Activated T-helper 1 cell treated with Interleukin-2 at 50 U/mL for 16 hours (primary cell): ENCODE measurements around the gene CPA1.
"Not testable (repeated sequence)": the region's sequence is repeated elsewhere in the genome, so short reads cannot be mapped to it uniquely, and the experiment has no call there.

Source experiments
- DNase-seq: peaks from one replicate; pipeline ENCODE4 v3.0.0-alpha.2; 2020; ENCODE audit warnings: low read depth

The CPA1 gene

GRCh38 chr7:130372402-130373165, 7.7 kb upstream of the CPA1 start:
- no peak for DNase-seq

DNA sequence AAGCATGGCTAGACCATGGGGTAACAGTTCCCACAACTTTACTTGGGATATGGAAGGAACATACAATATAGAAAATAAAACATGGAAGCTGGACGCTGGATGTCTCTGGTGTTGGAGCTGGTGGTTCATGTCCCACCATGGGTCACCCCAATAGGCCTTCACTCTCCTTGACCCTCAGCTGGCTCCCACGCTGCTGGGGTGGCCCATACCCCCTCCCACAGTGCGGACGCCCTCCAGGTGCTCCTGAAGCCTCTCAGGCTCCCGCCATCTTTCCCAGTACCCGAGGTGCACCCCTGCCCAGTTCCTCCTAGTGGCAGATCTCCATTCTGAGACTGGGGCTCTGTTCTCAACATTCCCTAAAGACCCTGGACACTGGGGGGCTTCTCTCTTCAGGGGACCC, 5.8 kb upstream of the CPA1 start:
- DNase-seq: no peak

DNA sequence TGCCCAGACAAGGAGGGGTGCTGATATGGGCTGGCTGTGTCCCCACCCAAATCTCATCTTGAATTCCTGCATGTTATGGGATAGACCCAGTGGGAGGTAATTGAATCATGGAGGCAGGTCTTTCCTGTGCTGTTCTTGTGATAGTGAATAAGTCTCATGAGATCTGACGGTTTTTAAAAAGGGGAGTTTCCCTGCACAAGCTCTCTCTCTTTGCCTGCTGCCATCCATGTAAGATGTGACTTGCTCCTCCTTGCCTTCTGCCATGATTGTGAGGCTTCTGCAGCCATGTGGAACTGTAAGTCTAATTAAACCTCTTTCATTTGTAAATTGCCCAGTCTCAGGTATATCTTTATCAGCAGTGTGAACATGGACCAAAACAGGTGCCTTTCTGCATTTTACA, 3.8 kb upstream of the CPA1 start:
- DNase-seq: not testable (repeated sequence)

DNA sequence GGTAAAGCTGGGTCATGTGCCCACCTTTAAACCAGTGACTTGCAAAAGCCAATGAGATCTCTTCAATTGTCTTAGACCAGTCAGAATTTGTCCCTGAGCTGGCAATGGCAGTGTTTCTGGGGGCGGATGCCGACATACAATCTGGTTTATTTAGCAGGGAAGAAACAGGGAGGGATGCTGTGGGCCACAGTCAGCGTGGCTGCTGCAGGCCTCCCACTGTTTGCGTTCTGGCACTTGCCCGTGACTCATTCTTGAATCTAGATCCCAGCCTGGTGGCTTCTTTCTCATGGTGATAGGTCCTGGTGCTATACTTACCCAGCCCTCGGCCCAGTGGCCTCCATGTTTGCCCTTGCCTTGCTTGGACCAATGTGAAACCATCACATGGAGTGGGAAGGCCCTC, 3.1 kb upstream of the CPA1 start:
- no peak for DNase-seq

DNA sequence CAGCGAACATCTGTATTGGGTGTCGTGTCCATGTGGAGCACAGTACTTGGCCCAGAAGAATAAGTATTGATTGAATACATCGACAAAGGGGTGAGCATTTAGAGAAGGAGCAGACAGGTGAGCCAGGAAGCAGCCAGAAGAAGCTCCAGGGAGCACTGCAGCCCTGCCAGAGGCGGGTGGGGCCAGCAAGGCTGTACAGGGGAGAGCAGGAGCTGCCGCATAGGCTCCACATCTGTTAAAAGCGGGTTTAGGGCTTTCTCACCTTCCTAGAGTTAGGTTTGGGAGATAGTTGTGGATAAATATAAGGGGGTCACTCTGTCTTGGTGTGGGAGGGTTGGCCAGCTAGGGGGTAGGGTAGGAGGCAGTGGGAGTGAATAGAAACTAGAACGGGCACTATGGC, 1.3 kb upstream of the CPA1 start:
- DNase-seq: no peak

- no peak for DNase-seq
These were observed 768 bp upstream of the CPA1 start for GRCh38 chr7:130379532-130379920.

DNA sequence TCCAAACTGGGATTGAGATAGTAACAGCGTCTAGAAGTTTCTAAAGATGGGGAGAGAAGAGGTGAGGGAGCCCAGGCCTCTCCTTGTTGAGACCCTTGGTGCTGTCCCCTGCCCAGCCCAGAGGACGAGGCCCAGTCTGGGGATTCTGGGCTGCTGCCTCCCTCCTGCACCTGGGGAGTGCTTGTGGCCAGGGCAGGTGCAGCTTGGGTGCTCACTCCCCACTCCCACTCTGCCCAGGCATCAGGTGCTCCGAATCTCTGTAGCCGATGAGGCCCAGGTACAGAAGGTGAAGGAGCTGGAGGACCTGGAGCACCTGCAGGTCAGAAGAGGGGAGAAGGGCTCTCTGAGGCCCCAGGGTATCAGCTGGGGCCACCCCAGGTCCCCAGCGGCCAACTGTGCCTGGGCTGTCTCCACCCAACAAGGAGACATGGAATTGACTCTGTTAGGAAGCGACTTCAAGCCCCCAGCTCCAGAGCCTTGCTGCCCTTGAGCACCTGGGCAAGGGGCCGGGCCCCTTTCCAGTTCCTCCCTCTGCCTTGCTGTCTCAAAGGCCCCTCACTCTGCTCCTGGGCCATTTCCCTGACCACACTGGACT, 664 bp downstream of the CPA1 start:
- DNase-seq: no peak

DNA sequence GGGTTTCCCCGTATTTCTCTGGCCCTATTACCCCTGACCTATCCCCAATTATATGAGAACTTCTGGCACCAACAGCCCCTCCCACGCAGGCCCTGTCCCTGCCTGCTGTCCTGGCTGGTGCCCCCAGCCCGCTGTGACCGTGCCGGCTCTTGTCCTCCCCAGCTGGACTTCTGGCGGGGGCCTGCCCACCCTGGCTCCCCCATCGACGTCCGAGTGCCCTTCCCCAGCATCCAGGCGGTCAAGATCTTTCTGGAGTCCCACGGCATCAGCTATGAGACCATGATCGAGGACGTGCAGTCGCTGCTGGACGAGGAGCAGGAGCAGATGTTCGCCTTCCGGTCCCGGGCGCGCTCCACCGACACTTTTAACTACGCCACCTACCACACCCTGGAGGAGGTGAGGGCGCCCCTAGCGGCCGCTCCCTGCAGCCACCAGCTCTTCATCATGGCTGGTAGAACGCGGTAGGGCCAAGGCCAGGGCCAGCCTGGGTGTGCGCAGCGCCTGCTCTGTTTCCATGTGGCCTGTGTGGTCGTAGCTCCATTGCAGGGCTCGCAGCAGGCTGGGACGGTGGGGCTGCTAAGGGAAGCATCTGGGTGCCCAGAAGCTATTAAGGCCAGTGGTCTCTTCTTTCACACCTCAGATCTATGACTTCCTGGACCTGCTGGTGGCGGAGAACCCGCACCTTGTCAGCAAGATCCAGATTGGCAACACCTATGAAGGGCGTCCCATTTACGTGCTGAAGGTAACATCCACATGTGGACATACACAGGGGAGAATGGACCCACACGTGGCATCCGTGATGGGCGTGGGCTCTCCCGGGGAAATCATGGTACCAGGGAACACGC, 1.4 kb downstream of the CPA1 start:
- DNase-seq: no peak

DNA sequence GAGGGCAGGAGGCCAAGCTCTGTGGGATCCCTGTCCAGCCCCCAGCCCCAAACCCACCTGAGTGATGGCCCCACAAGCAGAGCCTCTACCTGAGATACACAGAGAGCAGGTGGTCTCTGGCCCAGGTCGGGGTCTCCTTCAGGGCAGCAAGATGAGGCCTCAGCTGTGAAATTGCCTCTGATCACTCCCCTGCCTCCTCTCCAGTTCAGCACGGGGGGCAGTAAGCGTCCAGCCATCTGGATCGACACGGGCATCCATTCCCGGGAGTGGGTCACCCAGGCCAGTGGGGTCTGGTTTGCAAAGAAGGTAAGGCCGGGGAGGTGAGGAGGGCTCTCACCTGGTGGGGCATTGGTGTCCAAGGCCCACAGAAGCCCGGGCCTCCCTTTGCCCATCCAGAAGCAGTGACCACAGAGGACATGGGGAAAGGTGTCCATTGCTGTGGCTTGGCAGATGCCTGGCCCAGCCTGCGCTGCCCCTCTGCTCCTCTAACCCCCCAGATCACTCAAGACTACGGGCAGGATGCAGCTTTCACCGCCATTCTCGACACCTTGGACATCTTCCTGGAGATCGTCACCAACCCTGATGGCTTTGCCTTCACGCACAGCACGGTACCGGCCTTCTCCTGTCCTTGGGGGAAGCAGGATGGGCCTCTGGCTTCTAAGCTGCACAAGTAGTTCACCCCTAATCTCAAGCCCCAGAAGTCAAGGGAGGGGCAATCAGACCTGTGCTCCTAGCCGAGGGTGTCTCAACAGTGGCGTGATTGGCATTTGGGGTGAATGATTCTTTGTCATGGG, 3.1 kb downstream of the CPA1 start:
- DNase-seq: no peak

GRCh38 chr7:130384371-130384801, 4.1 kb downstream of the CPA1 start:
- no peak for DNase-seq

DNA sequence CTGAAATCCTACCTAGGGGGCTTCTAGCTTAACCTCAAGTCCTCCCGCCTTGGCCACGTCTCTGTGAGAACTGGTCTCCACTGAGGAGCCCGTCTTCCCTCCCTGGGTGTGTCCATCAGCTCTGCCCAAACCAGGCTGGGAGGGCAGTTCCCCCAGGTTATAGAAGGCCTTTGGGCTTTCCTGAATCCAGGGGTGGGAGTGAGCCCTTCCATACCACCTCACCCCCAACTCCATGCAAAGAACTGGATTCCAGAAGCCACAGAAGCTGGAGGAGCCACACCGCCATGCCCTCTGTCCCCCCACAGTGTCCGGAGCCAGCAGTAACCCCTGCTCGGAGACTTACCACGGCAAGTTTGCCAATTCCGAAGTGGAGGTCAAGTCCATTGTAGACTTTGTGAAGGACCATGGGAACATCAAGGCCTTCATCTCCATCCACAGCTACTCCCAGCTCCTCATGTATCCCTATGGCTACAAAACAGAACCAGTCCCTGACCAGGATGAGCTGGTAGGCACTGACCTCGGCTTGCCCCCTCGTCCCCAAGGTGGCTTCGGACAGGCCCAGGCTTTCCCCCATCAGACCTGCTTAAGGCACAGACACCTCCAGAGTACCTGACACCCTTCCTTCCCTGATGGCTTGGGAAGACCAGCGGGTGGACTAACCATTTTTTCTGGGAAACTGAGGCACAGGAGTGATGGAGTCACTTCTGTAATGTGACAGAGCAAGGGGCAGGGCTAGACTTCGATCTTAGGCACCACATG, 4.7 kb downstream of the CPA1 start:
- DNase-seq: no peak

GRCh38 chr7:130385600-130386066, 5.3 kb downstream of the CPA1 start:
- DNase-seq: no peak

DNA sequence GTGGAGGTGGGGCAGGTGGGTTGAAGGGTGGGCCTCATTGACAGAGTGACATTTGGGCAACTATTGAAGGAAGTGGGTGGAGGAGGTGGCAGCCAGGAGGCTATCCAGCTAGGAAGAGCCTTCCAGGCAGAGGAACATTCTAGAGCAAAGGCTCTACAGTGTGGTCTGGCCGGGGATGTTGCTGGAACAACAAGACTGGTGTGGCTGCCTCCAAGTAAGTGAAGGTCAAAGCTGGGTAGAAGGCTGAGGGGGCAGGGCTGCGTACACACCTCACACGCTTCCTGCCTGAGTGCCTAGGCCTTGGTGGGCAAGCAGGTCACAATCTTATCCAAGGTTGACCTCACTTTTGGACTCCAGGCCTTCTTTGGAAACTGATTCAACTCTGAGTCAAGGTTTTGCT, 6.6 kb downstream of the CPA1 start:
- DNase-seq: no peak

DNA sequence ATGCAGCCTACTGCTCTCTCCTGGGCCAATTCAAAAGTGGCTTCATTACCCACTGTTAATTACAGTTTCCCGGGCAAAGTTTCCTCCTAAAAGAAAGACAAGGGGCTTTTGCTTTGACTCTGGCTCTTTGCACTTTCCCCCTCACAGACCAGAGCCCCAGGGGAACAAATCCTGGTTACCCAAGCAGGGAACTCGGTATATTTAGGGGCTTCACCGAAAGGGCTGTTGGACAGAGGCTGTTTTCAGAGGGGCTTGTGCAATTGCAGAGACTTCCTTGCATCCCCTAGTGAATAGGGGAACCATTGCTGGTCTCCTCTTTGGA, 7.0 kb downstream of the CPA1 start:
- DNase-seq: no peak

GRCh38 chr7:130387628-130388403, 7.5 kb downstream of the CPA1 start:
- DNase-seq: no peak

DNA sequence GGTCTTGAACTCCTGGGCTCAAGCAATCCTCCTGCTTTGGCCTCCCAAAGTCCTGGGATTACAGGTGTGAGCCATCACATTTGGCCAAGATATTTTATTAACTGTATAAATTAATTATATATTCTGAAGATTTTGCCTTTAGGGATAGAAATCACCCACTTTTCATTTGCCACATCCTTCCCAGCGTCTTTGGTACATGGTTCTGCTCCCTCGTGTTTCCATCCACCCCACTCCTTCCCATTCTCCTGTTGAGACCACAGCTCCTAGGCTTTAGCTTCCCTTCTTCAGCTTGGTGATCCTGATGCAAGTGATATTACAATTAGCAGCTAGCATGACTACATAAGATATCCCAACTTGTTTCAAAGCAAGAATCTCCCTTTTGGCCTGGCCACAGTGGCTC, 8.4 kb downstream of the CPA1 start:
- DNase-seq: no peak

- DNase-seq: no peak
These were observed 10.2 kb downstream of the CPA1 start for GRCh38 chr7:130390486-130390885.

GRCh38 chr7:130393101-130393561, 12.8 kb downstream of the CPA1 start:
- DNase-seq: no peak

- DNase-seq: no peak
These were observed 13.6 kb downstream of the CPA1 start for GRCh38 chr7:130393841-130394411.
